Kidney epithelial cell (primary cell): ENCODE results near the gene IL17REL. TPM values are rescaled to one million over a fixed set of nuclear protein-coding genes. Genes with fewer than 3 reads are reported as not detected.

Source experiments
- DNase-seq: peaks from one replicate; pipeline ENCODE4 v3.0.0-alpha.2; 2010; ENCODE audit warnings: low read depth
- H3K27me3 ChIP-seq: 2 replicates; pipeline ENCODE4 v1.6.0; 2011; ENCODE audit warnings: low read length; ENCODE audit not compliant: control insufficient read depth, insufficient read depth
- H3K36me3 ChIP-seq: 2 replicates; pipeline ENCODE4 v1.5.1; 2011; ENCODE audit warnings: low read length; ENCODE audit not compliant: control insufficient read depth, insufficient read depth
- H3K4me3 ChIP-seq: 2 replicates; pipeline ENCODE4 v1.5.1; 2011; ENCODE audit warnings: low read depth, mild to moderate bottlenecking, control low read depth, low read length
- total RNA-seq: library from RNA; depleted of rRNA; stranded (reverse); fragments of >200 nt; gene quantifications from 2 replicates; pipeline ENCODE4 v1.2.3, GENCODE V29; 2015
- TF ChIP-seq, protein P1 (sequence below): IDR thresholded peaks from 2 replicates; pipeline ENCODE4 v1.5.1; 2011; ENCODE audit warnings: mild to moderate bottlenecking, moderate library complexity, low read length, control low read depth, inconsistent platforms; ENCODE audit not compliant: insufficient read depth, poor library complexity, severe bottlenecking

Gene IL17REL
- total RNA-seq, 1 donor from 2014 or later = not detected

DNA sequence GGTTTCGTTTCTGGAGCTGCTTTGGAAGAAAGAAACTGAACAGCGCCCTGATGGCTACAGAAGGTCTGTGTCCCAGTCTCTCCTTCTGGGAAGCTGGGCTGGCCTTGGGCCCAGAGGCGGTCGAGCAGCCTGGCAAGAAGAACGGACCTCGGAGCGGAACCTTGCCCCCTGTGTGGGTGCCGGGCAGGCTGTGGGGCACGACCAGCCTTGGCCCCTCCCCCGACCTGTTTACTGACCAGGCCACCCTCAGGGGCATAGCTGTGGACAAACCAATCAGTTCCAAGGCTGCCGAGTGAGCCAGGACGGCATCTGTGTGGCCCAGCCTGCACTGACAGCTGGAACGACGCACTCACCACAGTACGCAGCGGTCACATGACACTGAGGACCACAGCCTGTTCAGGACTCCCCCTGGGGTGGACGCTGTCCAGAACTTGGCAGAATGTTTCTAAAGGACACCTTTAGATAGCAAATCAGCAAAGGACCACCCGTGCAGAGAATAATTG, 44.8 kb downstream of the IL17REL start:
- Histone ChIP-seq H3K27me3 (peaks cover 12% of the 10 kb centered on the region), H3K36me3 (peaks cover 4% of the 10 kb centered on the region), H3K4me3 (no peak overlapping the region)
- DNase-seq = no peak
- TF ChIP-seq, protein P1, sequence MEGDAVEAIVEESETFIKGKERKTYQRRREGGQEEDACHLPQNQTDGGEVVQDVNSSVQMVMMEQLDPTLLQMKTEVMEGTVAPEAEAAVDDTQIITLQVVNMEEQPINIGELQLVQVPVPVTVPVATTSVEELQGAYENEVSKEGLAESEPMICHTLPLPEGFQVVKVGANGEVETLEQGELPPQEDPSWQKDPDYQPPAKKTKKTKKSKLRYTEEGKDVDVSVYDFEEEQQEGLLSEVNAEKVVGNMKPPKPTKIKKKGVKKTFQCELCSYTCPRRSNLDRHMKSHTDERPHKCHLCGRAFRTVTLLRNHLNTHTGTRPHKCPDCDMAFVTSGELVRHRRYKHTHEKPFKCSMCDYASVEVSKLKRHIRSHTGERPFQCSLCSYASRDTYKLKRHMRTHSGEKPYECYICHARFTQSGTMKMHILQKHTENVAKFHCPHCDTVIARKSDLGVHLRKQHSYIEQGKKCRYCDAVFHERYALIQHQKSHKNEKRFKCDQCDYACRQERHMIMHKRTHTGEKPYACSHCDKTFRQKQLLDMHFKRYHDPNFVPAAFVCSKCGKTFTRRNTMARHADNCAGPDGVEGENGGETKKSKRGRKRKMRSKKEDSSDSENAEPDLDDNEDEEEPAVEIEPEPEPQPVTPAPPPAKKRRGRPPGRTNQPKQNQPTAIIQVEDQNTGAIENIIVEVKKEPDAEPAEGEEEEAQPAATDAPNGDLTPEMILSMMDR = no peak

DNA sequence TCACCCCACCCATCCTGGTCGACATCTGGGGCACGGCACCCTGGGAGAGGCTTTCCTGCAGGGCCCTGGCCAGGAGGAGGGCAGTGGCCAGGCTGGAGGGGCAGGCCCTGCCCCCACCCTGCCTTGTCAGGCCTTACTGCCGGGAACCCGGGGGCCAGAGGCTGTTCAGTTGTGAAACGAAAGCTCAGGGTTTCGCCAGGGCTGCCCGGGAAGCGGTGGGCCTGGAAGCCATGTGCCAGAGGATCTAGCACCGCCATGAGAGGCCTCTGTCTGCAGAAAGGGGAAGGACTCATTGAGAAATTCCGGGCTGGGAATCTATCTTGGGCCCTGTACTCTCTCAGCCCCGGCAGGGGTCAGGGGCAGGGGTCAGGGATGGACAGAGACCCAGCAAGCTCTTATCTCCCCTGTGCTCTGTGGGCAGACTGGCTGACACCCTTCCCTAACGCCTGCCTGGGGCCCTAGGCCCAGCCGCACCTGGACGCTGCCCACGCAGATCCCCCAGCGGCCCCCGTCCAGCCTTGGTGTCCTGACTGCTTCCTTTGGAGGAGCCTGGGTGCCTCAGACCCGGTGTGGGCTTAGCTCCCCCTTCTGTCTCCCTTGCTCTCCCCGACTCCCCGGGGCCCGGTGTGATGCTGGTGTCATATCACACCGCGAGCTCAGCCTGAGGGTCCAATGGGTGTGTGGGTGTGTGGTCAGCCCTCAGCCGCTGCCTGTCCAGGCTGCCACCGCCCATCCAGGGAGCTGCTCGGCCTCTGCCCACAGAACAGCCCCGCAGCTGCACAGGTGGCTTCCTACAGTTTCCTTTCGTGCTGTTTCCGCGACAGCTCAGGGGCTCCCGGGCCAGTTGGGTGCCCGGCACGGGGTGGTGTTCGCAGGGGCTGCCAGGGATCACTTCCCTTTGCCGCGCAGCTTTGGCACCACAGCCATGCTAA, 45.5 kb downstream of the IL17REL start:
- Histone ChIP-seq H3K4me3 (no peak overlapping the region), H3K36me3 (peaks cover 5% of the 10 kb centered on the region), H3K27me3 (peaks cover 9% of the 10 kb centered on the region)
- no peak for DNase-seq
- TF ChIP-seq, protein P1 = no peak

DNA sequence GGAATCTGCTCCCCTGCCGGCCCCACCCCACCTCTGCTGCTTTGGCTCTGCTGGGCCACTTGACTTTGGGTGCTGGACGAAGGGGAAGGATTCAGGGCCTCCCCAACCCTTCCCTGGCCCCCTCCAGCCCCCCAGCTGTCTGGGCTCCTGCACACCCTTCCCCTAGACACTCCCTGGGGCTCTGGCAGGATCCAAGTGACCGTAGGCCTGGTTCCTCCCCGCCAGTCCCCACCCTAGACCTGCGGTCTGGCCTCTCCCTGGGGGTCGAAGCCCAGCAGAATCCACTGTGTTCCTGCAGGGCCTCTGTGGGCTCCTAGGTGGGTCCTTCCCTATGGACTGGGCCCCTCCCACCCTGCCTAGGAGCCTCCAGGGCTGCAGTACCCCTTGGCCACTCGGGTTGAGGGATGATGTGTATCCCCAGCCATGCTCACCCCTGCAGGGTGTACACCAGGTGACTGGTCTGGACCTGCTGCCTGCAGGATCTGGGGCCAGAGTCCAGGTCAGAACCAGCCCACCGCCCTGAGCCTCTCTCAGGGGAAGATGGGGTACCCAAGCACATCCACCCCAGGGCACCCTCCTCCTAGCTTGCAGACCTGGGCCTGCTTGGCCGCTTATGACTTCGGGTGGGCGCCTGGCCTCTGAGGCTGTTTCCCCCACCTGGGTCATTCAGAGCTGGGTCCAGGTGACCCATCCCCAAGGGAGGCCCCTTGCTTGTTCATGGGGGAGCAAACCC, 46.4 kb downstream of the IL17REL start:
- peaks cover 6% of the 10 kb centered on the region for H3K36me3 ChIP-seq
- H3K27me3 ChIP-seq = peaks cover 1% of the 10 kb centered on the region
- TF ChIP-seq, protein P1 = no peak
- no peak for DNase-seq
- H3K4me3 ChIP-seq = no peak overlapping the region

- no peaks in the 10 kb centered on the region for H3K27me3 ChIP-seq
- H3K36me3 ChIP-seq = peaks cover 6% of the 10 kb centered on the region
- TF ChIP-seq, protein P1 = no peak
- DNase-seq = no peak
- no peak overlapping the region for H3K4me3 ChIP-seq
These were observed 47.2 kb downstream of the IL17REL start for GRCh38 chr22:49965091-49966040.
